H1 (cell line): ENCODE results near the gene POU2F2. TPM values are rescaled to one million over a fixed set of nuclear protein-coding genes. Genes with fewer than 3 reads are reported as not detected.

Experiments
- CTCF ChIA-PET: fragments of 300-600 bp; sonication (Branson Sonifier 250); formaldehyde crosslinking; loops from one replicate; lab custom pipeline; 2021; ENCODE audit not compliant: partially characterized antibody; lab: Charles Lee
- POLR2A ChIA-PET: fragments of 300-600 bp; sonication (Branson Sonifier 250); formaldehyde crosslinking; loops from one replicate; lab custom pipeline; 2021; ENCODE audit warnings: inconsistent platforms; ENCODE audit not compliant: partially characterized antibody; lab: Charles Lee
- DNase-seq, 2 experiments: peaks; one replicate each; pipeline versions ENCODE4 v3.0.0 to v3.0.0-alpha.2; 2010 to 2022; ENCODE audit warnings: low spot score in 2 of 2, low read depth in 1 of 2, mixed read lengths in 1 of 2
- FAIRE-seq: peaks from 2 replicates; lab custom pipeline; 2011; peaks lifted over from hg19 to GRCh38; lab: Jason Lieb, UNC
- H2AFZ ChIP-seq: 2 replicates; pipeline ENCODE4 v1.8.1; 2012; ENCODE audit warnings: low read length, inconsistent platforms
- H2AK5ac ChIP-seq: 2 replicates; pipeline ENCODE4 v1.6.1; 2013; ENCODE audit warnings: low read depth, low read length
- H2BK120ac ChIP-seq: replicated peaks from 2 replicates; pipeline ENCODE3; 2013; ENCODE audit warnings: low read depth, low read length, inconsistent platforms
- H2BK12ac ChIP-seq: 2 replicates; pipeline ENCODE4 v1.6.1; 2013; ENCODE audit warnings: low read depth, low read length
- H2BK15ac ChIP-seq: 2 replicates; pipeline ENCODE4 v1.6.1; 2013; ENCODE audit warnings: low read length
- H2BK20ac ChIP-seq: 2 replicates; pipeline ENCODE4 v1.6.1; 2013; ENCODE audit warnings: low read length
- H2BK5ac ChIP-seq: 2 replicates; pipeline ENCODE4 v1.6.1; 2013; ENCODE audit warnings: low read depth, low read length
- H3K14ac ChIP-seq: 2 replicates; pipeline ENCODE4 v1.6.1; 2013; ENCODE audit warnings: inconsistent platforms; ENCODE audit not compliant: insufficient read length
- H3K18ac ChIP-seq: 2 replicates; pipeline ENCODE4 v1.6.1; 2013; ENCODE audit warnings: low read length; ENCODE audit errors: extremely low read depth
- H3K23ac ChIP-seq: 2 replicates; pipeline ENCODE4 v1.6.1; 2013; ENCODE audit warnings: inconsistent platforms; ENCODE audit not compliant: insufficient read length
- H3K23me2 ChIP-seq: 2 replicates; pipeline ENCODE4 v1.6.1; 2013; ENCODE audit warnings: low read depth, low read length
- H3K27ac ChIP-seq: 2 replicates; pipeline ENCODE4 v1.6.1; 2011; ENCODE audit warnings: low read depth, low read length, inconsistent platforms
- H3K27me3 ChIP-seq, 4 experiments: replicated peaks in 1 of 4; 1 replicate in 1 of 4; 2 replicates in 3 of 4; pipeline versions ENCODE4 v1.6.1 to v1.8.1; 2011 to 2013; ENCODE audit warnings: low read length in 3 of 4, mild to moderate bottlenecking in 3 of 4, inconsistent platforms in 2 of 4, mixed read lengths in 2 of 4, moderate library complexity in 1 of 4; ENCODE audit not compliant: control insufficient read depth in 3 of 4, insufficient read depth in 3 of 4; ENCODE audit errors: extremely low read depth in 1 of 4
- H3K36me3 ChIP-seq, 4 experiments: 2 replicates each; pipeline versions ENCODE4 v1.6.1 to v1.8.1; 2011 to 2013; ENCODE audit warnings: mild to moderate bottlenecking in 4 of 4, low read length in 3 of 4, moderate library complexity in 2 of 4, control low read depth in 1 of 4, inconsistent platforms in 1 of 4; ENCODE audit not compliant: insufficient read depth in 4 of 4, control insufficient read depth in 2 of 4
- H3K4ac ChIP-seq: replicated peaks from 2 replicates; pipeline ENCODE3; 2013; ENCODE audit warnings: low read length, low read depth, mixed read lengths, inconsistent platforms; ENCODE audit not compliant: insufficient read length
- H3K4me1 ChIP-seq, 4 experiments: replicated peaks in 1 of 4; 1 replicate in 1 of 4; 2 replicates in 3 of 4; pipeline versions ENCODE4 v1.6.1 to v1.8.1; 2011 to 2013; ENCODE audit warnings: low read length in 3 of 4, inconsistent platforms in 2 of 4, mixed read lengths in 1 of 4; ENCODE audit not compliant: insufficient read depth in 4 of 4, control insufficient read depth in 3 of 4
- H3K4me2 ChIP-seq, 2 experiments: 2 replicates each; pipeline versions ENCODE4 v1.6.1 to v1.8.1; 2011 to 2013; ENCODE audit warnings: low read depth in 2 of 2, low read length in 2 of 2, control low read depth in 1 of 2, inconsistent platforms in 1 of 2, mild to moderate bottlenecking in 1 of 2; ENCODE audit not compliant: insufficient read depth in 1 of 2
- H3K4me3 ChIP-seq, 4 experiments: fragments of 200-600, 300-600 bp in 1 of 4; sonication (generic), shearing (Covaris generic), sonication (Bioruptor Twin) in 1 of 4; 2 replicates each; pipeline versions ENCODE4 v1.5.1 to v1.8.1; 2011 to 2016; ENCODE audit warnings: low read length in 4 of 4, low read depth in 3 of 4, control low read depth in 2 of 4, inconsistent platforms in 2 of 4, mild to moderate bottlenecking in 2 of 4, mixed read lengths in 1 of 4, moderate library complexity in 1 of 4; ENCODE audit not compliant: insufficient read depth in 2 of 4; ENCODE audit errors: extremely low read depth in 1 of 4
- H3K56ac ChIP-seq: replicated peaks from 2 replicates; pipeline ENCODE3; 2013; ENCODE audit warnings: low read depth, mild to moderate bottlenecking, mixed read lengths, low read length, inconsistent platforms; ENCODE audit not compliant: insufficient read length
- H3K79me1 ChIP-seq: 2 replicates; pipeline ENCODE4 v1.6.1; 2013; ENCODE audit warnings: low read depth, low read length, control low read depth
- H3K79me2 ChIP-seq, 2 experiments: 2 replicates each; pipeline versions ENCODE4 v1.6.1 to v1.8.1; 2012 to 2013; ENCODE audit warnings: low read length in 2 of 2, mild to moderate bottlenecking in 2 of 2, inconsistent platforms in 1 of 2; ENCODE audit not compliant: insufficient read depth in 2 of 2, control insufficient read depth in 1 of 2
- H3K9ac ChIP-seq, 4 experiments: replicated peaks in 1 of 4; 1 replicate in 1 of 4; 2 replicates in 3 of 4; pipeline versions ENCODE4 v1.6.1 to v1.8.1; 2011 to 2013; ENCODE audit warnings: low read depth in 3 of 4, low read length in 3 of 4, control low read depth in 2 of 4, mild to moderate bottlenecking in 2 of 4, moderate library complexity in 2 of 4, inconsistent platforms in 1 of 4; ENCODE audit errors: extremely low read depth in 1 of 4
- H3K9me3 ChIP-seq, 2 experiments: 2 replicates each; pipeline versions ENCODE4 v1.6.1 to v1.8.1; 2012 to 2013; ENCODE audit warnings: mild to moderate bottlenecking in 2 of 2, moderate library complexity in 2 of 2, control low read depth in 1 of 2, inconsistent platforms in 1 of 2, low read depth in 1 of 2, low read length in 1 of 2, mixed read lengths in 1 of 2; ENCODE audit not compliant: insufficient read depth in 2 of 2
- H4K20me1 ChIP-seq, 2 experiments: replicated peaks in 1 of 2; 2 replicates each; pipeline versions ENCODE3 to v1.8.1; 2011 to 2013; ENCODE audit warnings: inconsistent platforms in 2 of 2, low read length in 2 of 2, mild to moderate bottlenecking in 1 of 2; ENCODE audit not compliant: insufficient read depth in 2 of 2, control insufficient read depth in 1 of 2
- H4K5ac ChIP-seq: 2 replicates; pipeline ENCODE4 v1.6.1; 2013; ENCODE audit warnings: low read length, low read depth, mixed read lengths, inconsistent platforms; ENCODE audit not compliant: insufficient read length
- H4K8ac ChIP-seq: 2 replicates; pipeline ENCODE4 v1.8.0; 2013; ENCODE audit warnings: mild to moderate bottlenecking, moderate library complexity, low read length, inconsistent platforms; ENCODE audit not compliant: insufficient read depth; ENCODE audit errors: extremely low read depth
- H4K91ac ChIP-seq: replicated peaks from 2 replicates; pipeline ENCODE3; 2013; ENCODE audit warnings: low read length, mixed read lengths, inconsistent platforms; ENCODE audit not compliant: insufficient read length
- EGR1 ChIP-seq: IDR thresholded peaks from 2 replicates; pipeline ENCODE4 v1.6.1; 2011; ENCODE audit warnings: low read depth, low read length, borderline replicate concordance
- JUN ChIP-seq: IDR thresholded peaks from 2 replicates; pipeline ENCODE4 v1.6.1; 2011; ENCODE audit warnings: low read depth, mild to moderate bottlenecking, improper control_type of control experiment, low read length
- JUND ChIP-seq: IDR thresholded peaks from 2 replicates; pipeline ENCODE4 v1.6.1; 2011; ENCODE audit warnings: mild to moderate bottlenecking, improper control_type of control experiment, low read length
- WGBS, 2 experiments: shearing (Covaris generic) in 1 of 2; methylation state at CpG; one replicate each; pipeline versions ENCODE4 v1.1.6 to v1.1.7; 2013 to 2015; ENCODE audit warnings: low lambda C conversion rate in 2 of 2, mixed read lengths in 2 of 2, inconsistent platforms in 1 of 2, low coverage in 1 of 2, missing lambda C conversion rate in 1 of 2; ENCODE audit not compliant: insufficient replicate concordance in 2 of 2, insufficient coverage in 1 of 2, insufficient read length in 1 of 2; ENCODE audit errors: extremely low coverage in 1 of 2, missing lambda C conversion rate in 1 of 2; 5-methylcytosine and 5-hydroxymethylcytosine counted together
- polyA plus RNA-seq, 7 experiments: library from polyadenylated mRNA; depleted of rRNA in 3 of 7; stranded (reverse) in 5 of 7; unstranded in 2 of 7; fragments of >200 nt in 5 of 7; fragments of 200-250 nt in 2 of 7; gene quantifications; 1 replicate in 5 of 7; 2 replicates in 1 of 7; 4 replicates in 1 of 7; pipeline versions ENCODE4 v1.2.1 to v1.2.3, GENCODE V29; 2011 to 2013; ENCODE audit warnings: missing spikeins in 2 of 7, mixed read lengths in 2 of 7
- total RNA-seq: library from RNA; stranded (reverse); fragmentation: NEBNext Ultra II Directional; extraction: Animal tissue kit (Norgen Biotek cat#: 25700); gene quantifications from 2 replicates; pipeline ENCODE4 v1.2.1, GENCODE V29; 2021

The POU2F2 gene
- total and polyA plus RNA-seq, 2 of the 8 experiments (the other 6 are each of a cell fraction or from before 2014, with no cell fraction given) = 5.0 to 6.1 TPM

DNA sequence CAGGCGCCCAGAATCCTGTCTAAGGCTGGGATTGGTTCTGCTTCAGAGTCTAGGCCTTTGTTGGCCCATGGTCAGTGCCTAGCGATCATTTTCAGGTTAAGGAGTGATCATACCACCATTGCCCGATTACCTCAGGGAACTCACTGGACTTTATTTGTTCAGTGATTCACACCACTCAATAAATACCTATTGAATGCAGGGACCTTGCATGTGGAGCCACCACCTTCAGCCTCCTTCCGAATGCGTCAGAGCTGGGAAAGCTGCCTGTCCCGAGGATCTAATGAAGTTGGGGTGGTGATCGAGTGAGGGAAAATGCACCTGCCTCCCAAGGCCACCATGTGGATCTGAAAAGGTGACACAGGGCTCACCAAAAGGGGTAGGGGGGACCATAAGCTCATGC lies 40.0 kb upstream of the POU2F2 start:
- Histone ChIP-seq H3K9ac (no peak overlapping the region), H3K23me2 (peaks cover 8% of the 10 kb centered on the region; the same call in 1 of the 2 replicates), H3K4ac (no peak overlapping the region), H3K36me3 (no peaks in the 10 kb centered on the region), H2AK5ac (no peak overlapping the region), H2AFZ (no peak overlapping the region), H3K56ac (no peak overlapping the region), H3K4me1 (peaks cover 0 to 7% (median 2%) of the 10 kb centered on the region in 4 experiments; a peak in 3 of 7 replicates), H3K18ac (no peak overlapping the region), H2BK12ac (no peak overlapping the region), H4K20me1 (peaks cover 0 to under 1% of the 10 kb centered on the region in 2 experiments), H2BK15ac (no peak overlapping the region; the same call in 1 of the 2 replicates), H3K23ac (no peak overlapping the region), H3K27ac (no peak overlapping the region), H2BK120ac (no peak overlapping the region), H4K5ac (no peak overlapping the region), H3K9me3 (no peaks in the 10 kb centered on the region), H3K79me2 (no peaks in the 10 kb centered on the region), H4K8ac (no peak overlapping the region), H3K4me2 (no peak overlapping the region), H3K4me3 (no peak overlapping the region), H3K14ac (no peak overlapping the region), H4K91ac (no peak overlapping the region), H3K79me1 (no peaks in the 10 kb centered on the region), H2BK20ac (no peak overlapping the region), H3K27me3 (peaks cover 16 to 34% (median 25%) of the 10 kb centered on the region in 4 experiments), H2BK5ac (no peak overlapping the region)
- DNase-seq = no peak
- CTCF ChIA-PET = interaction anchor here (0.6 to 1.0 kb wide), 2 partner anchors 35 to 1471 kb away, joined by 3 to 4 read pairs; no protein-coding TSS in a partner anchor
- POLR2A ChIA-PET = interaction anchor here (1.0 kb wide), 1 partner anchor 71 kb away, joined by 3 read pairs; no protein-coding TSS in a partner anchor
- 90% methylated on average over 7 of the region's 7 CpGs; no CpG with 5 or more reads in 1 of the 2 experiments for WGBS, 2 experiments
- no peak for FAIRE-seq
- no peak for TF ChIP-seq JUN
- TF ChIP-seq JUND = no peak
- no peak for TF ChIP-seq EGR1
